Subcutaneous adipose tissue (tissue), 4 donors: ENCODE data around the gene COG4. TPM values are rescaled to one million over a fixed set of nuclear protein-coding genes. Genes with fewer than 3 reads are reported as not detected.

Source experiments
- CTCF ChIP-seq: fragments of 450-650 bp; IDR thresholded peaks from one replicate; pipeline ENCODE4 v1.5.1; 2016; ENCODE audit warnings: low read depth, mild to moderate bottlenecking, control low read depth, antibody characterized with exemption, moderate library complexity
- total RNA-seq, 4 donors: library from RNA; depleted of rRNA; stranded (reverse); fragments of >200 nt; gene quantifications; one replicate each; pipeline ENCODE4 v1.1.0, GENCODE V29; 2016

The COG4 gene
- total RNA-seq, 4 donors from 2014 or later, result 29.8 to 49.9 (median 39.9) TPM

- TF ChIP-seq CTCF, result no peak
Measured at GRCh38 chr16:70453117-70453891, 70.0 kb downstream of the COG4 start.

- TF ChIP-seq CTCF, result no peak
Measured at GRCh38 chr16:70448075-70448474, 75.3 kb downstream of the COG4 start.

GRCh38 chr16:70444249-70445063 is 78.9 kb downstream of the COG4 start:
- no peak for TF ChIP-seq CTCF

GRCh38 chr16:70442344-70442743 is 81.0 kb downstream of the COG4 start:
- no peak for TF ChIP-seq CTCF

GRCh38 chr16:70441406-70441990 is 81.9 kb downstream of the COG4 start:
- TF ChIP-seq CTCF, result no peak

GRCh38 chr16:70440009-70440692 is 83.2 kb downstream of the COG4 start:
- no peak for TF ChIP-seq CTCF
